CD4-positive, alpha-beta T cell treated with Interleukin-2 at 100 ng/mL for 4 hours (primary cell): ENCODE results near the gene CCDC121.
A peak's percentile ranks its signal among the peaks of the same experiment; 100 is the strongest.

Experiments used
- DNase-seq: peaks from one replicate; pipeline ENCODE4 v3.0.0-alpha.2; 2020; ENCODE audit warnings: low spot score

The CCDC121 gene, protein sequence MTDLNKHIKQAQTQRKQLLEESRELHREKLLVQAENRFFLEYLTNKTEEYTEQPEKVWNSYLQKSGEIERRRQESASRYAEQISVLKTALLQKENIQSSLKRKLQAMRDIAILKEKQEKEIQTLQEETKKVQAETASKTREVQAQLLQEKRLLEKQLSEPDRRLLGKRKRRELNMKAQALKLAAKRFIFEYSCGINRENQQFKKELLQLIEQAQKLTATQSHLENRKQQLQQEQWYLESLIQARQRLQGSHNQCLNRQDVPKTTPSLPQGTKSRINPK

DNA sequence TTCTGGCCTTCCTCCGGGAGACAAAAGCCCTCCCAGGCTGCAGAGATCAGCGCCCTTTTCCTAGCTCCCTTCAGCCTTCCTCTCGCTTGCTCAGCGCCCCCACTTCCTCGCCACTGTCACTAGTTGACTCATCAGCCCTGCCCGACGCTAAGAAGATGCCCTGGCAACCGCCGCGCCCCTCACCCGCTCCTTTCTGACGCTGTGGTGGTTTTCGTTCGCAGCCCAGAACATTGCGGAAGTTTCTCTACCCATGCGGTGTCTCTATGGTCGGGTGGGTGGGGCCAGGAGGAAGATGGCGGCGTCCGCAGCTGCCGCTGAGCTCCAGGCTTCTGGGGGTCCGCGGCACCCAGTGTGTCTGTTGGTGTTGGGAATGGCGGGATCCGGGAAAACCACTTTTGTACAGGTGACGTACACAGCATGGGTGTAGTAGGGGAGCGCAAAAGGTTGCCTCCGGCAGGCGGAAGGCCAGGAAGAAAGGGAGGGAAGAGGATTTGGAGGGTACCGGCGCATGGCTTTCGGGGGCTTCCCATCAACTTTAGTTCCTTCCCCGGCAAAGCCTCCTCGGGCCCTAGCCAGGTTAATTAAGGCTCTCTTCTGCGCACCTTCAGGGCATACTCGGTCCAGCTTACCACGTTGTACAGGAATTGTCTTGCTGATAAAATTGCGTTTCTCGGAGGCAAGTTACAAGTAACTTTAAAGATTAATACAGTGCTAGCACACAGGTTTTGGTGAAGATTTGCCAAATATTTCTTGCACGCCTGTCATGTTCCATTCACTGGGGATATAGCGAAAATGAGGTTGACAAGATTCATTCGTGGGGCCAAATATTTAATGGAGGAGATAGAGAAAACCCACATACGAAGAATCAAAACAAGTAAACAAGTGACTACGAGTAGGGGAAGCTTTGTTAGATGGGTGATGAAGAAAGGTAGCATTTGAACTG is at the start of gene CCDC121, which contains the start of gene GPN1:
Gene CCDC121, minus strand, starts transcription at position 246 of the 943 bp plus-strand sequence. CDS start 1,213 bp downstream, outside the sequence.
Gene GPN1, plus strand, starts transcription at position 284 of the 943 bp plus-strand sequence. Its CDS starts 9 bp downstream, at position 293.
- peak; percentile 95 for DNase-seq

DNA sequence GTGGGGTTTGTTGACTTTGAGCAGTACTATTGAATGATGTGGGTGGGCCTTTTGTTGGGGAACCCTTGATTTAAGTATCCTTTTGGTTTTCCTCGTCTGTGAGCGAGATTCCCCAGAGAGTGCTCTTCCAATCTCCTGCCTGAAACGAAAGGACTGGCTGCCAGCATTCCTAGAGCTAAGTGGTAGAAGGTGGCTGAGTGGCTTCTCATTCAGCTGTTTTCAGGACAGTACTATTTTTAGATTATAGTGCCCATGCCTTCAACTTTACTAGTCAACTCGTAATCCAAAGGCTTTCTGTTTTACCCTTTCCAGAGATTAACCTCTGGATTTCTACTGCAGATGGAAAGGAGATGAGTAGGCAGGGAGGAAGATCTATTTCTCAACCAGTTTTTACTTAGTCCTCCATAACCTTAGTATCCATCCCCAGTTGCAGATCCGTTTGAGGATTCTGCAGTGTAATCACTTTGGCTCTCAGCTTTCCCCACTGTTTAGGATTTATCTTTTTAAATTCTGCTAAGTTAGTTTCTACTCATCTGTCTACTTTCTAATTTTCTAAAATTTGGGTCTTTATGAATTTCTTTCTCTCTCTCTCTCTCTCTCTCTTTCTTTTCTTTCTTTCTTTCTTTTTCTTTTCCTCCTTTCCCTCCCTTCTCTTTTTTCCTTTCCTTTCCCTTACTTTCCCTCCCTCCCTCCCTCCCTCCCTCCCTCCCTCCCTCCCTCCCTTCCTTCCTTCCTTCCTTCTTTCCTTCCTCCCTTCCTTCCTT is 44.1 kb upstream of the CCDC121 start:
- DNase-seq, result no peak

DNA sequence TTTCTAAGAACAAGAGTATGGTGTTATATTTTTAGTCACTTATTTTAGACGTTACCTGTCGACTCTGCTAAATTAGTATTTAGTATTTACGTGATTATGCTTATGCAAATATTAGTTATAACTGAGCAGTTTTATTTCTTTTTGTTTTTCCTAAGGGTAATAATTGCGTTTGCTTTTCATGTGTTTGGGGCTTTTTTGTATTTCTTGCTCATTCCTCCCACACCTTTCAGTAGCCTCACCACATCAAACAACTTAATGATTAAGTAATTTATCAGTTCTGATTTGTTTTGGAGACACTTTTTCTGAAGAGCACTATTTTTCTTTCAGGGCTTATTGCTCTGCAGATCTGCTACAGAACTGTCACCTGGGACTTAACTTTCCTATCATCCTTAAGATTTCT is 42.4 kb upstream of the CCDC121 start:
- no peak for DNase-seq

- no peak for DNase-seq
Observed at GRCh38 chr2:27667446-27667845, 38.6 kb upstream of the CCDC121 start.

DNA sequence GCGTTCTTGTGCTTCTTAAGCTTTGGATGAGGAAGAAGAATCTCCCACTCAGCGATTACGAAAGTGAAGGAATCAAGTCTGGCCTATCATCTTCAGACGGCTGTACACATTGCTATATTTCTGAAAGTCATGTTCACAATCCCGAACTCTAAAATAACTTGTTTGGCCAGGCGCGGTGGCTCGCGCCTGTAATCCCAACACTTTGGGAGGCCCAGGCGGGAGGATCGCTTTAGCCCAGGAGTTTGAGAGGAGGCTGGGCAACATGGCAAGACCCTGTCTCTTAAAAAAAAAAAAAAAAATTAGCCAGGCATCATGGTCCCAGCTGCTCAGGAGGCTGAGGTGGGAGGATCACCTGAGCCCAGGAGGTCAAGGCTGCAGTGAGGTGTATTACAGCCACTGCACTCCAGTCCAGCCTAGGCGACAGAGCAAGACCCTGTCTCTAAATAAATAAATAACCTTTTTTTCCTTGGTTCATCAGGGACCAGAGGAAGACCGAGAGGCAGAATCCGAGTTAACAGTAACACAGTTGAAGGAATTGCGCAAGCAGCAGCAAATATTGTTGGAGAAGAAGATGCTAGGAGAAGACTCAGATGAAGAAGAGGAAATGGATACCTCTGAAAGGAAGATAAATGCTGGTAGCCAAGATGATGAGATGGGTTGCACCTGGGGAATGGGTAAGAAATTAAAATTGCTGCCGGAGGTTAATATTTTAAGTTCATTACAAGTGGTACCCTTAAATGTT is 36.0 kb upstream of the CCDC121 start:
- DNase-seq, result no peak

- DNase-seq, result no peak
Observed at GRCh38 chr2:27664154-27664574, 35.4 kb upstream of the CCDC121 start.

- peak; percentile 75 for DNase-seq
Observed at GRCh38 chr2:27663285-27664153, 34.7 kb upstream of the CCDC121 start, which contains the start of the genes SLC4A1AP and SUPT7L. Gene SLC4A1AP, plus strand, starts transcription at chr2:27663889. Its CDS starts 26 bp downstream, at chr2:27663915. Gene SUPT7L, minus strand, starts transcription at chr2:27663614. Its CDS starts 1,422 bp downstream, at chr2:27662192.

DNA sequence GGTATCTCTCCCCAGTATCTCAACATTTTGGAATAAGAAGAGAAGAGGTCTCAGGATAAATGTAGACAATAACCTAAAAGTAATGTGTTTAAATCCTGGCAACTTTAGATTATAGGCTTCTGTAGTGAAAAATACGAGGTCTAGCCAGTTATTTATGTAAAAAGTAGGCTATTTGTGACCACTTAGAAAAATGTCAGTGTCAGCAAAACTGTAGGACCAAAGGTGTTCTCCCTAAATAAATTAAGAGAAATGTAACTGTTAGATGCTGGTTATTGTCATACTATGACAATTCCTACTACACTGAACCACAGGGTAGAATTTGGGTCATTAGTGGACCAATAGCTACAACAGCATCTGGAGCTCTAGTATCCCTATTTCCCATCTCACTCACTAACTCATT is 32.6 kb upstream of the CCDC121 start:
- no peak for DNase-seq

GRCh38 chr2:27655155-27655951 is 26.5 kb upstream of the CCDC121 start:
- no peak for DNase-seq

DNA sequence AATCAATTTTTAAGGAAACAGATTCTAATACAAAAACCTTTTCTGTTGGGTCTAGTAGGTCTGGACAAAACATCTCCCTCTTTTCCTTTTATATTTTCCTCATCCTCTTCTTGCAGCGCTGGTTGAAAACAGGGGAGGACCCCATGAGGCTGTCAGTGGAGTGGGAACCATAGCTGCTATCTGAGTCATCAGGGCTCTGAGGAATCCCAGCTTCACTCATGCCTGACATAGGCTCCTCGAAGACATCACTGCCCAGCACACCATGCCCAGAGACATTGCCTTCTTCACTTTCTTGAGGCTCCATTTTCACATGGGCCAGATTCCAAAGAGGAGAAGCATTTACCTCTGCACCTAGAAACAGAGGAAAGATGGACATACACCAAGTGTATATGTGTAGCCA is 24.6 kb upstream of the CCDC121 start:
- DNase-seq, result no peak

GRCh38 chr2:27652790-27653189 is 24.0 kb upstream of the CCDC121 start:
- no peak for DNase-seq

- no peak for DNase-seq
Observed at GRCh38 chr2:27652341-27652740, 23.5 kb upstream of the CCDC121 start.

DNA sequence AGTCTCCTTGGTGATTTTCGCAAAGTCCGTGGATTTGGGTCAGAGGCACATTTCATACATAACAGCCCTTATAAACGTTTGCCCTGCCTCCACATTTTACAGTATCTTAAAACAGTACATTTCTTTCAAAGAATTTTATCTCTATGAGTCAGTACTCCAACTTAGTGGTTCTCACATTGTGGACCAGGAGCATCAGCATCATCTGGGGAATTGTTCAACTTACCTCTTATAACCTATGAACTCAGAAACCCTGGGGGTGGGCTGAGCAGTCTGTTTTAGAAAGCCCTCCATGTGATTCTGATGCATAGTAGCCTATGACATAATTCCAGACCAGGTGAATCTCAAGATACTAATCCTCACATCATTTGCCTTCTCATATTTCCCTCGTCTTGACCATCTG is 22.2 kb upstream of the CCDC121 start:
- no peak for DNase-seq

GRCh38 chr2:27647737-27648136 is 18.9 kb upstream of the CCDC121 start:
- no peak for DNase-seq

DNA sequence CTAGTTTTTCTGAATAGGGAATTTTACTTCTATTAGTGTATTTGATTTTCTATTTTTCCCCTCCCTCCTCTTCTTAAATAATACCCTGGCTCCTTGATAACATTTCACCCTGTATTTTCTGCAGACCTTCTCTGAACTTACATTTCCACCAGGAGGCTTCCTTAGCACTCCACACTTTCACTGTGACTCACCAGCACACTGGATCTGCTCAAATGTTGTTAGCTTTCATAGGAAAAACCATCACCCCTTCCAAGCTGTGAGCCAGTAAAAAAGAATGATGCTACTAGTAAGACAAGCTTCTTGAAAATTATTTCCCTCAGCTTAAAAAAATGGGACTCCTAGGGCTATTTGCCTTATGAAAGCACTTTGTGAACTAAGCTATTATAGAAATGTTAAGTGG is 18.5 kb upstream of the CCDC121 start:
- DNase-seq, result no peak

DNA sequence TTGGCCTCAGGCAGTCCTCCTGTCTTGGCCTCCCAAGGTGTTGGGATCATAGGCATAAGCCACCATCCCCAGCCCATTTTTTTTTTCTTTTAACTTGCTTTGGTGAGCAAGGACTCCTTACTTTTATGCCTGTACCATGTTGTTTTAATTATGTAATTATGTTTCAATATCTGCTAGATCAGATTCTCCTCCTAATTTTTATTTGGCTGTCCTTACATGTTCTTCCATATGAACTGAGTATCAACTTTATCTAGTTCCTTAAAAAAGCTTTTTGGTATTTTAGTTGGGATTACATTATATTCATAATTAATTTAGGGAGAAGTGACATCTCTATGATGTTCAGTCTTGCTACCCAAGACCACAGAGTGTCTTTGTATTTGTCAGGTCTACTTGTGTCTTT is 16.4 kb upstream of the CCDC121 start:
- DNase-seq, result no peak

- no peak for DNase-seq
Observed at GRCh38 chr2:27640722-27641245, 12.0 kb upstream of the CCDC121 start.

DNA sequence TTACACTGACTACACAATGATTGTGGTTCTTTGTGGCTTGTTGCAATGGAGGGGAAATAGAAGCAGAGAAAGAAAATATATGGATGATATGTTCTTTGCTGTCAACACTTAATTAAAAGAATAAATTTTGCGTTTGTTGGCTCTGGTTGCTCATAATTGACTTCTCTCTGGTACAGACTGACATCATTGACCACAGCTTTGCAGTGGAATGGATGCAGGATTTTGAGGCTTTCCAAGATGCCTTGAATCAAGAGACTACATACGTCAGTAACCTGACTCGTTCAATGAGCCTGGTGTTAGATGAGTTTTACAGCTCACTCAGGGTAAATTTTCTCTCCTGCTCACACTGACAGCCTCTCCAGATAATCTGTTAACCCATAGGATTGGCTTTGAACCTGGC is 9.9 kb upstream of the CCDC121 start:
- no peak for DNase-seq

DNA sequence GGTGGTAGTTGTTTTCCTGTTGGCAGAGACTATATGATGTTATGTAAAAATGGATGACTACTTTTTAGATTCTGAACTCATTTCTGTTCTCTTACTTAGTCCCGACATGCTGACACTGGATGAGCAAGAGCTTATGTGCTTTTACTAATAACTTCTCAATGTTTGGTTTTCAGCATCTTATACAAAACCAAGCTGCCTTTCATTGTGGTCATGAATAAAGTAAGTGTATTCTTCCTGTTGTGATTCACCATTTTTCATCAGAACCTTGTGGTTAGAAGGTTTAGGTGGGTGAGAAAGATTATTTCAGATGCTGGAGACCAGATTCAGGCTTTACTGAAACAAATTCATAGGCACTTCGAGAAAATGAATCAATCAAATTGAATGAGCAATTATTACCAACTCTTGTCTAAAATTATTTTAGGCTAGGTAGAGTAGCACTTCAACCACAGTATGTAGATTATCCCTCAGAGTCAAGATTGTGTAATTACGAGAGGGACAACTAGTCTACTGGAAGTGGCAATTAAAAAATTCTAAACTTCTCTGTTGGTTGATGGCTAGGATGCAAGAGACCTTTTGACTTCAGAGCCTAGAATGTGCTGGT is 9.3 kb upstream of the CCDC121 start:
- DNase-seq, result peak; percentile 60
